Stimulated activated CD8-positive, alpha-beta memory T cell treated with anti-CD3 and anti-CD28 coated beads, Interleukin-4, amount 100 ng/mL, for 24 hours (primary cell): Measurements from ENCODE around the gene HLA-DRB1.
"Not testable (repeated sequence)": the region's sequence is repeated elsewhere in the genome, so short reads cannot be mapped to it uniquely, and the experiment has no call there.

ENCODE experiments used
- DNase-seq: peaks from one replicate; pipeline ENCODE4 v3.0.0-alpha.2; 2020; ENCODE audit warnings: low read depth

Gene HLA-DRB1

DNA sequence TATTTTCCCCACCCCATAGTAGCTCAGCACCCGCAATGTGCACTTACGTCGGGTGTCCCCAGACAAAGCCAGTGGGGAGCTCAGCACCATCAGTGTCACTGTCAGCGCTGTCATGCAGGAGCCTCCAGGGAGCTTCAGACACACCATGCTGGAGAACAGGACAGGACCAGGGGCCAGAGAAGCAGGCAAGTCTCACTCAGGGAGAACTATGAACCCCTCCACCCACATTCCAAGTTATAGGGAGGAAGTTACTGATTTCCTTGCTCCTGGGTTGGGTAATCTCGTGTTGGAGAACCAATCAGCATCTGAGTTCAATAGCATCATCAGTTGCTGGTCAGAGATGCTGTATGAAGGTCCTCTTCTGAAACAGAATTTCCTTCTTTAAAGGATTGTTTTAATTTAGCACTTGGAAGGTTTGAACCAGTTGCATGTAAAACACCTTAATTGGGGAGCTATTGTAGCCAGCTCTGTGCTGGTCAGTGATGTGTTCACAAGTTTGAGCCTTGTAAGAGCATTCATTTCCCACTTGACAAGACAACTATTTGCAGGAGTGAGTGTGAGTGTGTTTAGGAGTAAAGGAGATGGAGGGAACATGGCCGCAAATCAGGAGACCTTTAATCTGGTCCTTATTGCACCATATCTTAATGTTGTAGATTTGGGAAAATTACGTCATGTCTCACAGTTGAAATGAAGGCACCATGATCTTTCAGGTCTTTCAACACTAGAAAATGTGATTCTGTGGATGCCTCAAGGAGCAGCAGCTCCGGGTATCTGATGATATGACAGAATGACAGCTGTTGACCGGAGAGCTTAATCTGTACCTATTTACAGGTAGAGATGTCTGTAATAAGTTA, at the start of gene HLA-DRB1:
Gene HLA-DRB1 (minus strand): TSS at position 253 of the 854 bp plus-strand sequence. CDS start 106 bp downstream, at position 147.
- DNase-seq, result no peak

DNA sequence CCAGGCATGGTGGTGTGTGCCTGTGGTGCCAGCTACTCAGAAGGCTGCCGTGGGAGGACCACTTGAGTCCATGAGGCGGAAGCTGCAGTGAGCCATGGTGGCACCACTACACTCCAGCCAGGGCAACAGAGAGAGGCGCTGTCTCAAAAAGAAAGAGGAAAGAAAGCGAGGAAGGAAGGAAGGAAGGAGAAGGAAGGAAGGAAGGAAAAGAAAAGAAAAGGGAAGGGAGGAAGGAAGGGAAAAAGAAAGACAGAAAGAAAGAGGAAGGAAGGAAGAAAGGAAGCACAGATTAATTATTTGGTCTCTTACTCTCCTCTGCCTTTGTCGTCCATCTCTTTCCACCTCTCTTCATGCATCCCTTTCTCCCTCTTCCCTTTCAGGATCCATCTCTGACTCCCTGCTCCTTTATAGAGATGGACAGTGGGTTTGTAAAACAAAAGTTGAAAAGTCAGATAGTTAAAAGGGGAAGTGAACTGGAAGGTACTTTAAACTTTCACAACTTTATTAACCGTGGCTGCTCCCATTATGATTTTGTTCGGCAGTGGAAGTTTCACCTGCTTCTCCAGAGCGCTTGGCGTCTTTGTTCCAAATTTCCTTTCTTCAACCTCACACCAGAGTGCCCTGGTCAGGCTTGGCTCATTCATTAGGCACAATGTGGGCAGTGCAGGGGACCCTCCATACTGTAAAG, 49.0 kb upstream of the HLA-DRB1 start:
- DNase-seq, result no peak

DNA sequence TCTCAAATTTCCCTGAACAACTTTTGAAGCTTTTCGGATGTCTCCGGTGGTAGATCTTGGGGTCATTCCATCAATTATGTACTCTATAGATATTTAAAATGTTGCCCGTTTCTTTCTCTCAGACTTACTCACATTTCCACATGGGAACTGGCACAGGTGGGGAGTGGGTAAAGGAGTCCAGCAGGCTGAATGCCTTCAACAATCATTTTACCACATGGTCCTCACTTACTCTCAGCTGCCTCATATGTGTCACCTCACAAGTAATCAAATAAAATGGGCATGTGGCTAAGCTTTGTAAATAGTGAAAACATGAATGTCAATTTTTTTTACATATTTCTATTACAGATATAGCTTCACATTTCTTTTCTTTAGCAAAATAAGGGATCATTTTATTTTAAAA, 48.2 kb upstream of the HLA-DRB1 start:
- no peak for DNase-seq

DNA sequence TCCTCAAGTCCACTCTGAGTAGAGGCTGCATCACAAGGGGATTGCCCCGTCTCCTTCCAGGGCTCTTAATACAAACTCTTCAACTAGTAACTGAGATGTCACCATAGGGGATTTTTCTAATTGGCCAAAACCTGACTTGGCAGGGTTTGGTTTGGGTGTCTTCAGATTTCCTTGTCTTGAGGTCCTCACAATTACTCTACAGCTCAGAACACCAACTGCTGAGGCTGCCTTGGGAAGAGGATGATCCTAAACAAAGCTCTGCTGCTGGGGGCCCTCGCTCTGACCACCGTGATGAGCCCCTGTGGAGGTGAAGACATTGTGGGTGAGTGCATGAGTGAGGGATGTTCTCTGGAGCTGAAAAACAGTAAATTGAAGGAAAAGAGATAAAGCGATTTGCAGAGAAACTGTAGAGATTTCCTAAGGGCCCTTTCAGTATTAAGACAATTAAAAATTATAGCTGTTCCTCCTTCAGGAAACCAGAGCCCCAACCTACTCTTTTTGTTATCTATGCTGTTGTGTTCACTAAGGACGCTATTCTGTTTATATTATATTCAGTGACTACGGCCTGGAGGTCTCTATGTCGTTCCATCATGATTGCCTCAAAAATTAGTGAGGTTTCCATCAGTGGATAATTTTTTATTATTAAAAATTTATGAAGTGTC, 47.7 kb upstream of the HLA-DRB1 start, which contains the start of gene HLA-DQA1:
Gene HLA-DQA1 (plus strand): TSS at position 188 of the 662 bp plus-strand sequence. CDS start 53 bp downstream, at position 241.
- no peak for DNase-seq

DNA sequence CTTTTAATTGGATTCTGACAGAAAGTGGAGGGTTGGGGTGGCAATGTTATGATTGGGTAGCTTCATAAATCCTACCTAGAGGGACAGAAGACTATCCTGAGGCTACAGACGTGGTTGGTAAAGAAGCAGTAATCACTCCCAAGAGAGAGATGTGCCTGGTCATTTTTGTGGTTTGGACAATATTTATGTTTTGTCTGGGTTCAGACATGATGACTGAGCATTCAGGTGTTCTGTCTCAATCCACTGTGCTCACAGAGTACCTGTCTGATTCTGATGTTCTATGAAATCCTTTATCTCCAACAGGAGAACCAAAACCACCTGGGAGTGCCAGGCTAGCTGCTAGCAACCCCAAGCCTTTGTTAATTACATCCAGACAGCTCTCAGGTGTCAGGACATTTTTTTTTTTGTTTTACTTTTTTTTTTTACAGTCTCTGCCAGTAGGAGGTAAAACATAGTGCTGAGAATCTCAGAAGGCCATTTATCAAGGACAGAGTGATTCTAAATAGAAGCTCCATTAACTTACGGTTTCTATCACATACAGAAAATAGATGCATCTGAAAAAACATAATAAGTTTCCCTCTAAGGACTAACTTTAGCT, 46.0 kb upstream of the HLA-DRB1 start:
- DNase-seq, result no peak

DNA sequence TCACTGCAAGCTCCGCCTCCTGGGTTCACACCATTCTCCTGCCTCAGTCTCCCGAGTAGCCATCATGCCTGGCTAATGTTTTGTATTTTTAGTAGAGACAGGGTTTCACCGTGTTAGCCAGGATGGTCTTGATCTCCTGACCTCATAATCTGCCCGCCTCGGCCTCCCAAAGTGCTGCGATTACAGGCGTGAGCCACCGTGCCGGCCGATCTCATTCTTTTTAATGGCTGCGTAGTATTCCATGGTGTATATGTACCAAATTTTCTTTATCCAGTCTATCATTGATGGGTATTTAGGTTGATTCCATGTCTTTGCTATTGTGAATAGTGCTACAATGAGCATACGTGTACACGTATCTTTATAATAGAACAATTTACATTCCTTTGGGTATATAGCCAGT, 40.1 kb upstream of the HLA-DRB1 start:
- not testable (repeated sequence) for DNase-seq

DNA sequence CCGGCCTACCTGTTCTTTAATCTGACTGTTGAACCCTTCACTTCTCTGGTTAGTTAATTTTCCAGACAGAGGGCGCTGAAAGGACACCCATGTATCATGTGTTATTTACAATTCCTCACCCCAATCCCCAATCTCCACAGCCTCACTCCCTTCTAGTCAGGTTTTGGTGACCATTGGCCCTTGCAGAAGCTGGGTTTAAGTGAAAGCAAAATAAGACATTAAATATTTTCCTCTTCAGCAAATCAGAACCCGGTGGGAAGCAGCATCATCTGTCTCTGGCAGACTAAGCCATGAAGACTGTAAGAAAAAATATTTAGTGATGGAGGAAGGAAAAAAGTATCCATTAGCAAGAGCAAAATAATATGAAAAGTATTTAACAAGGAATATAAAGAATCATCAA, 38.2 kb upstream of the HLA-DRB1 start:
- DNase-seq, result no peak

DNA sequence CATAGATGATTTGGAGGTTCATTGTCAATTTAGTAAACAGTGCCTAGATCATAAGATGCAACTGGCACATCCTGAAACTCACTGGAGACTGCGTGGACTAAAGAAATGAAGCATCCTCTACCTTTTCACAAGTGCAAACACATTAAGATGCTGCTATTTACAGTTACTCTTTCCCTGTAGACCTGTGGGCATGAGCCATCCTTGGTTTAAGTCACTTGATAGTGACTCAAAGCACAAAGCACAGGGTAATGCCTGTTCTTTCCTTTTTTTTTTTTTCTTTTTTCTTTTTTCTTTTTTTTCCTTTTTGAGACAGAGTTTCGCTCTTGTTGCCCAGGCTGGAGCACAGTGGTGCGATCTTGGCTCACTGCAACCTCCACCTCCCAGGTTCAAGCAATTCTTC, 37.6 kb upstream of the HLA-DRB1 start:
- DNase-seq, result no peak

DNA sequence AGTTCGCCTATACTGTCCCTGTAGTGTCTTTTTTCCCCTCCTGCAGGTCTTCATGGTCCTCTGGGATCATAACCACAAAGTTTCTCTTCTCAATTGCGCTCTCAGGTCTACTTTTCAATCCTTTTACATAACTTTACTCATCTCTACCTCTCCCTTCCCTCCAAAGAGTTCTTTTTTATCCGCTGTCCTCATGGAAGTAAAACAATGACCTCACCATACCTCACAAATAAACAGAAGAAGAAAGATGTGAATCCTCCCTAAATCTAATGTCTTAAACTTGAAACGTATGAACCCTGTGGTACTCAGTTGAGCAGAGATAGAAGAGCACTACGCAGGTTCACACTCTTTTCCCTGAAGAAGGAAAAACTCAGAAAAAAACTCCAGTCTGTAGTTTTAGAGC, 35.5 kb upstream of the HLA-DRB1 start:
- no peak for DNase-seq

DNA sequence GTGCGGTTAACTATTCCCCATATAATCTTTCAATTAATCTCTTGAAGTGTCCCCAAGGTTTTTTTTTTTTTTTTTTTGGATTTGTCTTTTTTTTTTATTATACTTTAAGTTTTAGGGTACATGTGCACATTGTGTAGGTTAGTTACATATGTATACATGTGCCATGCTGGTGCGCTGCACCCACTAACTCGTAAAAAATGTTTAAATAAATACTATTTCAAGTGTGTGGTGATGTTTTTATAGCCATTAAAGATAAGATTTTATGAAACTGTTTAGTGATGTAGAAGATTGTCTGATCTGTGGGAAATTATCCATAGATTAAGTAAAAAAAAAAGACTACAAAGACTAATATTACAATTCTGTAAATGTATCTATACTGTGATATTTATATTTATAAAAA, 34.9 kb upstream of the HLA-DRB1 start:
- DNase-seq, result no peak

DNA sequence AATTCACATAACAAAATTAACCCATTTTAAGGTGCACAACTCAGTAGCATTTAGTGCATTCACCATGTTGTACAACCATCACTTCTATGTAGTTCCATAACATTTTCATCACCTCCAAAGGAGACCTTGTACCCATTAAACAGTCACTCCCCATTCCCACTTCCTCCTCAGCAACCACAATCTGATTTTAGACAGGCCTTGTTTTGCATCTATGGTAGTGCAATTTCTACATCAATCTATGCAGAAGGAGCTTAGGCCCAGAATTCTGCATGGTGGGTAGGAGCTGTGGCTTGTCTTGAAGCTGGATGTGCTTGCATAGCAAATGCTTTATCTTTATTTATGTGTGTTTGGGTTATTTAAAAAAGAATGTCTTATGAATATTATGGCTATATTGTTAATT, 34.0 kb upstream of the HLA-DRB1 start:
- DNase-seq, result no peak

DNA sequence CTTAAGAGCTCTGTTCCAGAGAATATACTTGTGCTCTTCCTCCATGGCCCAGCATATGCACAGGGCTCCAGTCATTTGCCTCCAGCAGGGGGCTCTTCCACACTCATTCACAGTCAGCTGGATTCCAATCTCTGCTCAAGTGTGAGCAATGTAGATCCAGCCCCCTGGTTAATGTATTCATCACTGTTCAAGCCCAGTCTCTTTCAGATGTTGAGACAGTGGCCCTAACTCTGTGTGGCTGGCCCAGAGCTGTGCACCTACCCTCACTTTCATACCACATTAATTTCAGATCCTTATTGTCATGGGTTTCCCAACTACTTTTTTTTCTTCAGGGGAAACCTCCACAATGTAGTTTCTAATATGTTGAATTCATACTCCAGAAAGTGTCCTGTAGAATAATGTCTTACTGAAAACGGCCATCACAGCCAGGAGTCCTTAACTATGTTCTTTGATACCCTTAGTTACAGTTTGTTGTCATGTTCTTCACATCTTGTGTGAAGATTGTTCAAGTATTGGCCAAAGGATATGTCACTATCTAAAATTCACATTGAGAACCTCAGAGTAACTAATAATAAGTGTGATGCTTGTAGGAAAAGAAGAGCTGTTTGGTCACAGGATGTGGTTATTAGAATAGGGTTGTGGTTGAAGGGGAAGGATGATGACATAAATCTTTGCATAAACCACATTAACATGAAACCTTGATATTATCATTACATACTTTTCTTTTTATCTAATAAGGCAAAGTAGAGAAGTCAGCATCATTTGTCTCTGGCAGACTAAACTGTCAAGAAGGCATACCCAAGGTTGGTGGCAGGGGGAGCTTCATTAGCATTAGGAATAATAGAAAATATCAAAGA, 33.1 kb upstream of the HLA-DRB1 start:
- no peak for DNase-seq

DNA sequence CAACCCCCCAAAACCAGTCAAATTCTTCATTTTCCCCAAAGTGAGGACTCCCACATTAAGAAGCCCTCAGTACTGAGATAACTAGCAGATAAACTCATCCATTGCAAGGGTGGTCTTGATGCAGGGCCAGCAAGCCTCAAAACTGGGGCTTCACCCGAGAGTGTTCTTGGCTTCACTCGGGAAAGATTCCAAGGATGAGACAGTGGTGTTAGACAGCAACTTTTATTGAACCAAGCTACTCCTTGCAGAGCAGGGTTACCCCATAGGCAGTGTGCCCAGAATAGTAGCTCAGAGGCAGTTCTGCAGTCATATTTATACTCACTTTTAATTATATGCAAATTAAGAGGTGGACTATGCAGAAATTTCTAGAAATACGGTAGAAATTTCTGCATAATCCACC, 31.7 kb upstream of the HLA-DRB1 start:
- no peak for DNase-seq

DNA sequence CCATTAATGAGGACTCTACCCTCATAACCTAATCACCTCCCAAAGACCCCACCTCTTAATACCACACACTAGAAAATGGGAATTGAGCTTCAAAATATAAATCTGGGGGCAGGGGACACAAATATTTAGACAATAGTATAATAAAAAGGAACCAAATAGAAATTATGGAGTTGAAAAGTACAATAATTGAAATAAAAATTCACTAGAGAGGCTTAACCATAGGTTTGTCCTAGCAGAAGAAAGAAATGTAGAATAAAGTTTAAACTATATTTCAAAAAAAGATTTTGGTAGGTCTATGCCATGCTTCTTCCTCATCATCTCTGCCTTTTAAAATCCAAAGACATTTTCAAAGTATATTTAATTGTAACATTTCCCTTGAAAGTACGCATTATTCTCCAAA, 28.1 kb upstream of the HLA-DRB1 start:
- no peak for DNase-seq

DNA sequence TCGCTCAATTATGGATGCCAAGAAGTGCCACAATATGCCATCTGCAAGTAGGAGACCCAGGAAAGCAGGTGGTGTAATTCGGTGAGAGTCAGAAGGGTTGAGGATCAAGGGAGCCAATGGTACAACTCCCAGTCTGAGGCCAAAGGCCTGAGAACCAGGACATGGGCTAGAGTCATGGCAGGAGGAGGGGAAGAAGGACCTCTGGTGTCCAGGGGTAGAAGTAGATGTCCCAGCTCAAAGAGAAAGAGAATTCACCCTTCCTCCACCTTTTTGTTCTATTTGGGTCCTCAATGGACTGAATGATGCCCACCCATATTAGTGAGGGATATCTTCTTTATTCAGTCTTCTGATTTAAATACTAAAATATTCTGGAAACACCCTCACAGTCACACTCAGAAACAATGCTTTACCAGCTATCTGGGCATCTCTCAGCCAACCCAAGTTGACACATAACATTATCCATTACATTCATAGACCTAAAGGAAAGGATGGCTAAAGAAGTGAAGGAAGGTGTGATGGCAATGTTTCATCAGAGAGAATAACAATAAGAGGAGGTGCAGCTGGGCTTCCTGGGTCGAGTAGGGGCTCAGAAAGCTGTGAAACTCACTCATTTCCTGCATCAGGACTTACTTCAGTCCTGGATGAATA, 26.4 kb upstream of the HLA-DRB1 start:
- no peak for DNase-seq

DNA sequence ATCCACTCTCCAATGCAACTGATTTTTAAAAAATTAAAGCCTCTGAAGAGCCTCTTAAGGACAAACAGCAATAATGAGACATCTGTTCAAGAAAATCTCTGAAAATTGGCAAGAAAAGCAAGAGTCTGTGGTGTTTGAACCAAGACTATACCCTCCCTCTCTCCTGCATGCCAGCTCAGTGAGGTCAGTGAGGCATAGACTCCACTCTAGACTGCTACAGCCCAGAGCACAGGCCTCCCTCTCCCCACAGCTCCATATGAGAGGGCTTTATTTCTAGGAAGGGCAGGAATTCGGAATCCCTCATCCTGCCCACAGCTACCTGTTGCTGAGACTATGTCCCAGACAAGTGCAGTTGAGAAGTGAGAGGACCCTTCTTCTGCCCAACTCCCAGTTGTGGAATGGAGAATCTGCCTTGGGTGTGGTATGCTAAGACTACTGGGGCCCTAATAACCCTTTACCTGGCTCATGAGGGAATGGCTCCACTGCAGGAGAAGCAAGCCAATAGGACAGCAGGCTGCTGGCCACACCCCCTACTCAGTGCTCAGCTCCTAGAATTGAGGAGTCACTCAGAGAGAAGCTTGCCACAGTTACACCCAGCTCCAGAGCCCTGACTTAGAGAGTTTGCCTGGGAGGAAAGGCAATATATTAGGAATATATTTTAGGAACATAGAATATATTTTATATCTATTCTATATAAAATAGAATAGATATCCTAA, 24.9 kb upstream of the HLA-DRB1 start:
- DNase-seq, result no peak

DNA sequence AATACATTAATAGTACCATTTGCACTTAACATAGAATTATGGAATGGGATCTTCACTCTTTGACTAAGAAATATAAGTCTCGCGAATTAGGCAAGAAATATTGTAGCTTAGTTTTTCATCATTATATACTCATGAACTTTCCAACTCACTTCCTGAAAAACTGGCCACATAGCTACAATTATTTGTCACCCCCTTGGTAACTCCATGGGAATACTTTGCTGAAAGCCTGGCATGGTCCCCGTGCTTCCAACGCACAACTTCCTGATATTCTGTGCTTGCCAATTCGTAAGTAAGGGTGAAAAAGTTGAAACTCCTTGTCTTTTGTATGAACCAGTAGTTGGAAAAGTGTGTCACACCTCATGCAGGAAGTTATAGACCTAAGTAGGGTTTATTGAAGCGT, 23.8 kb upstream of the HLA-DRB1 start:
- DNase-seq, result no peak

DNA sequence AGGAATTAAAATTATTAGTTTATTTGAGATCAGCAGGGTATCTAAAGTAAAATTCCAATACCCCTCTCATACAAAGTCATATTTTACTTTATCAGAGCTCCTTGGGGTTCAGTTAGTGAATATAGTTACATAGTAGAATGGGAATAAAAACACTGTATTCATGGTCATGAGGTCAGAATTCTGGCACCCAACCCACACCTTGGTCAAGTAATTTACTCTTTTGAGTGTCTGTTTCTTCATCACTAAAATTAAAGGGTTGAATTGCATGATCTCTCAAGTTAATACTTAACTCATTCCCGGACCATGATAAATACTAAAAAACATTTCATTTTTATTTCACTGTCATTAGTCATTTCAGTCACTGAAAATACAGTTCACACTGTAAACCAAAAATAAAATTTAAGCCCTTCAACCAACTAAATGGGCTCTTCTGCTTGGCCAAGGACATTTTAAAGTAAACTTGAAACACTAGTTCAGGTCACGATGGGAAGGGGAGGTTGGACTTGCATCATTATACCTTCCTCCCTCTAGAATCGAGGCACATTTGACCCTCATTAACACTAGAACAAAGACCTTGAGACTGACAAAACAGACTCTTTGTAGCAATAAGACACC, 21.1 kb upstream of the HLA-DRB1 start:
- DNase-seq, result no peak

DNA sequence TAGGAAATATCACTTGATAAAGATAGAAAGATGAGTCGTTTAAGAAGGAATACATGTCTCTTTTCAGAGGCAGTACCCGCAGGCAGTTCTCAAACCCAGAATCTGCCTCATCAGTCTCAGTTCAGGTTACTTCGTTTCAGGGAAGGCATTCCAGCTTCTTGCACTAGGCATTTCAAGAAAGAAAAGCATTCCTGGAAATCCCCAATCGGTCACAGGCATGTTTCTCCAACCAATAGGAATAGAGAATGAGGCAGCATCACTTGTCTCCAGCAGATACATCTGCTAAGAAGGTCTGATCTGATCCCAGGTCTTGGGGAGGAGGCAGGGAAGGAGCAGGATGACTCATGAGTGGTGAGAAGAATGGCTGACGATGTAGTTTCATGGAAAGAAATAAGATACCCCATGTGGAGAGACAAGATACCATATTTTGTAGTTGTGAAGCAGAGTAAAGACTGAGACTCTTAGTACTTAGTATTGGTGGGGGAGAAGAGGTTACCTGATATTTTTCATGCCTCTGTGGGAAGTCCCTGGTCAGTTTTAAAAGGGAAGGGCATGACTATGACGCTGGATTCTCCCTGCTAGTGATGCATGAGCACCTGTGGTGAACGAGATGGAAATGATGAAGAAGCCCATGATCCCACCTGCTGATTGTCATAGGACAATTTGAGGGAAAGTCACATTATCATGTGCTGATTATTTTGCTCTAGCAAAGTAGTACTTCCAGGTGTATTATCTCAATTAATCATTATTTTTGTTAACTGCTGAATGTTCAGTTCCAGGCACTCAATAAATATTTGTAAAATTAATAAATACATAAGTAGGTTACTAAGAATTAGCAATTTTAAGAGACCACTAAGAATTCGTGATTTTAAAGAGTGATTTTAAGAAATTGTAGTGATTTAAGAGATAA, 20.3 kb upstream of the HLA-DRB1 start:
- DNase-seq, result no peak
